HG02884 (cell line): ENCODE data around the gene SPNS1.
"Not testable (repeated sequence)": the region's sequence is repeated elsewhere in the genome, so short reads cannot be mapped to it uniquely, and the experiment has no call there.

Experiments used
- ATAC-seq: cut with Tn5 transposase; IDR thresholded peaks from one replicate; pipeline ENCODE4 v1.9.1; 2021; ENCODE audit warnings: mild to moderate bottlenecking, moderate library complexity; ENCODE audit not compliant: unreplicated experiment

Gene SPNS1

GRCh38 chr16:28951410-28951943 is 23.1 kb upstream of the SPNS1 start:
- peak; percentile 19 for ATAC-seq

- no peak for ATAC-seq
These were observed 16.4 kb upstream of the SPNS1 start for GRCh38 chr16:28958216-28958615.

DNA sequence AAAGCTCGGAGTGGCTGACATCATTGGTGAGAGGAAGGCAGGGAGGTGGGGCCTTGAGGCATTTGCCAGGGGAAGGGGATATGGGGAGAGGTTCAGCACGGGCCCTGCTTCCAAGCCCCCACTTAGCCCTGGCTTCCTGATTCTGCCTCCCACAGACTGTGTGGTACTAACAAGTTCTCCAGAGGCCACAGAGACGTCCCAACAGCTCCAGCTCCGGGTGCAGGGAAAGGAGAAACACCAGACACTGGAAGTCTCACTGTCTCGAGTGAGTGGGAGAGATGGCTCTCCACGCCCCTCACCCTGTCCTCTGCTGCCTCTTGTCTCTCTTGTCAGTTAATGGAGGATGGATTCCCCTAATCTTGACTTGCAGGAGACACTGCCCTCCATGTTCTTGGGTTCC is 15.7 kb upstream of the SPNS1 start:
- ATAC-seq: no peak

- no peak for ATAC-seq
These were observed 10.5 kb upstream of the SPNS1 start for GRCh38 chr16:28964072-28964471.

DNA sequence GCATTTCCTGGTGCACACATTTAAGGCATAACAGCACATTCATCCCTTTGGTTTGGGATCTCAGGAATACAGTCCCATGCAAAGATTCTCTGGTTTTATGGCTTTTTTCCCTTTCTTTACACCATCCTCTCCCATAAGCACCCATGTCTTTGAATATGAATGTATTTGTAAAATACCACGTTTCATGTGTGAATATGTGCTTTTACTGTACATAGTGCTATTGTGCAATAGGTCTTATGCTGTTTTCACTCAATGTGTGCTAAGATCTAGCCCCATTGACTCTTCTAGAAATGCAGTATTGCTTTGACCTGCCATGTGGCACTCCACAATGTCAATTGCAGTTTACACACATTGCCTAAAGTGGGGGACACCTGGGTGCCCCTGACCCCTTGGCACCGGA is 10.1 kb upstream of the SPNS1 start:
- no peak for ATAC-seq

DNA sequence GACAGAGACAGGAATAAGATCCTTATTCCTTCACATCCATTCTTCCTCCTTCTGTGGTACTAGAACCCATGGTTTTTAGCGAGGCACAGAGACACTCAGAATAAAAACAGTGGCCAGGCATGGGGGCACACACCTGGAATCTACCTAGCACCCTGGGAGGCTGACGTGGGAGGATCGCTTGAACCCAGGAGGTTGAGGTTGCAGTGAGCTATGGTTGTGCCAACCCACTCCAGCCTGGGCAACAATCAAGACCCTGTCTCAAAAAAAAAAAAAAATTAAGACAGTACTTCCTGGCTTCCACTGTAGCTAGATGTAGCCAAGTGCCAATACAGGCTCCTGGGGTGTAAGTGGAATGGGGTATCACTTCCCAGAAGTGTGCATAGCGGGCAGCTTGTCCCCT is 7.4 kb upstream of the SPNS1 start:
- no peak for ATAC-seq

DNA sequence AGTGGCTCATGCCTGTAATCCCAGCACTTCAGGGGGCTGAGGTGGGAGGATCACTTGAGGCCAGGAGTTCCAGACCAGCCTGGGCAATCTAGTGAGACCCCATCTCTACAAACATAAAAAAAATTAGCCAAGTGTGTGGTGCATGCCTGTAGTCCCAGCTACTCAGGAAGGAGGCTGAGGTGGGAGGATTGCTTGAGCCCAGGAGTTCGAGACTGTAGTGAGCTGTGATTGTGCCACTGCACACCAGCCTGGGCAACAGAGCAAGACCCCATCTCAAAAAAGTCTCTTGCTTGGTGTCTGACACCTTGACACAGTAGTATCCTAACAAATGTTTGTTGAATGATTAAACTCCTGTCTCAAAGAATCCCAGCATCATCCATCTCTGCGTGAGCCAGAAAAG is 4.9 kb upstream of the SPNS1 start:
- not testable (repeated sequence) for ATAC-seq

- ATAC-seq: no peak
These were observed 556 bp upstream of the SPNS1 start for GRCh38 chr16:28974007-28974436.

GRCh38 chr16:28975158-28975599 is 601 bp downstream of the SPNS1 start:
- peak; percentile 13 for ATAC-seq

DNA sequence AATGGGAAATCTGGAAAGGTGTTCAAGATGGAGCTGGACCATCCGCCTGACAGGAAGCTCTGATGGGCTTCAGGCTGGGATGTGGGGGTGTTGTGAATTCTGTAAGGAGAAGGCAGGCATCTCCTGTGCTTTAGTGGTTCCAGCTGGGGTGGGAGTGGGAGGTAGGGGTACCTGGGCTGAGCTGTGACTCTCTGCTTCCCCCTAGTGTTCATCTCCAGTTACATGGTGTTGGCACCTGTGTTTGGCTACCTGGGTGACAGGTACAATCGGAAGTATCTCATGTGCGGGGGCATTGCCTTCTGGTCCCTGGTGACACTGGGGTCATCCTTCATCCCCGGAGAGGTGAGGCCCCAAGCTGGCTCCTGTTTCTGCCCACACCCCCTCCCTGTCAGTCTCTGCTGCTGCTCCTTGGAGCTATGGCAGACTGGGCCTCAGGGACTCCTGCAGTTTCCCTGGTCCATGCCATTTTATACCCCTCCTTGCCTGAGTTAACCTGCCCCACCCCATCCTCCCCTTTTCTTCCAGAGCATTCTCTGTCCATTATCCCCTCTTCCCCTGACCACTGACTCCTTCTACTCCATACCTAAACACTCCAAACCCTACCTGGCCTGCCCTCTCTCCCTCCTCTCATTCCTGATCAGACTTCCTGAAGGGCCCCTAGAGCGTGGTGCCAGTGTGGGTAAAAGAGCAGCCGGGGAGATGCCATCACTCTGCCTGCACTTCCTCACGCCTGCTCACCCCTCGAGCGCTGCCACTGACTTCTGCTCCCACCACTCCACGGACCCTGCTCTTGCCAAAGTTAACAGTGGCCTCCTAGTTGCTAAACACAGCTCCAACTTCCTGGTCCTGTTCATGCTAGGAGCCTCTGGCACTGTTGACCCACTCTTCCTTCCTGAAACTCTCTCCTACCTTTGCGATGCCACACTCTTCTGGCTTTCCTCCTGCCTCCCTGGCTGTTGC is 3.4 kb downstream of the SPNS1 start:
- ATAC-seq: no peak

DNA sequence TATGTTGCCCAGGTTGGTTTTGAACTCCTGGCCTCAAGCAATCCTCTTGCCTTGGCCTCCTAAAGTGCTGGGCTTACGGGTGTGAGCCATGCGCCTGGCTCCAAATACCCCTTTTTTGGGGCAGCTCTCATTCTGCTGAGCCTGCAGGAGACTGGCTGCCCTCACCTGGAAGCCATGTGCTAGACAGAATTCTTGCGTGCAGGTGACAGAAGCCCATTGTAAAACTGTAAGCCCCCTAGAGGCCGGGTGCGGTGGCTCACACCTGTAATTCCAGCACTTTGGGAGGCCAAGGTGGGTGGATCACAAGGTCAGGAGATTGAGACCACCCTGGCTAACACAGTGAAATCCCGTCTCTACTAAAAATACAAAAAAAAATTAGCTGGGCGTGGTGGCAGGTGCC is 5.8 kb downstream of the SPNS1 start:
- not testable (repeated sequence) for ATAC-seq

DNA sequence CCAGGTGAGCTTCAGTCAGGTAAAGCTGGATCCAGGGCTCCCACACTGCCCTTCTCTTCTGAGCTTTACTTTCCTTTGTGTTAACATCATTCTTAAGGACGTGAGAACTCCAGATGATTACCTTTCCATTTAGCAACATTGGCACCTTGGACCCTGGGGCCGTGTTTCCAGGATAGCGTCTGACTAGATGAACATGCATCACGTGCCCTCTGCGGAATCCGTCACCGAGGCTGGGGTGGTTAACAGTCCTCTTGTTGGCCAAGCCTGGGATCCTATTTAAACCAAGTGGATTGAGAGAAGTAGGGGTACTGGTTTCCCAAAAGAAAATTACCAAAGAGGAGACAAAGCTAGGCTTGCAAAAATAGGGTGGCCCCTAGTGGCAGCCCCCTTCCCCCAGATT is 6.4 kb downstream of the SPNS1 start:
- no peak for ATAC-seq

GRCh38 chr16:28981517-28981916 is 6.9 kb downstream of the SPNS1 start:
- ATAC-seq: no peak

- no peak for ATAC-seq
These were observed 7.8 kb downstream of the SPNS1 start for GRCh38 chr16:28982418-28982817.

GRCh38 chr16:28982949-28983348 is 8.4 kb downstream of the SPNS1 start:
- ATAC-seq: no peak

DNA sequence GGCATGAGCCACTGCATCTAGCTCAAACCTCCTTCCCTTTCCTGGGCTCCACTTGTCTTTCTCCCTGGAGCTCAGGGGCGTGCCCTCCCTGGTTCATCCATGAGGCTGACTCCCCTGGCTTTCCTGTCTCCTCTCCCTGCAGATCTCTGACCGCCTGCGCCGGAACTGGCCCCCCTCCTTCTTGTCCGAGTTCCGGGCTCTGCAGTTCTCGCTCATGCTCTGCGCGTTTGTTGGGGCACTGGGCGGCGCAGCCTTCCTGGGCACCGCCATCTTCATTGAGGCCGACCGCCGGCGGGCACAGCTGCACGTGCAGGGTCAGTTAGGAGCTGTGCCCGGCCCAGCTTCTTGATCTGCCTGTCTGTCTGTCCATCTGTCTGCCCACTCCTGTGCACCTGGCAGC is 9.1 kb downstream of the SPNS1 start:
- ATAC-seq: no peak

- no peak for ATAC-seq
These were observed 9.5 kb downstream of the SPNS1 start for GRCh38 chr16:28984091-28984490.

DNA sequence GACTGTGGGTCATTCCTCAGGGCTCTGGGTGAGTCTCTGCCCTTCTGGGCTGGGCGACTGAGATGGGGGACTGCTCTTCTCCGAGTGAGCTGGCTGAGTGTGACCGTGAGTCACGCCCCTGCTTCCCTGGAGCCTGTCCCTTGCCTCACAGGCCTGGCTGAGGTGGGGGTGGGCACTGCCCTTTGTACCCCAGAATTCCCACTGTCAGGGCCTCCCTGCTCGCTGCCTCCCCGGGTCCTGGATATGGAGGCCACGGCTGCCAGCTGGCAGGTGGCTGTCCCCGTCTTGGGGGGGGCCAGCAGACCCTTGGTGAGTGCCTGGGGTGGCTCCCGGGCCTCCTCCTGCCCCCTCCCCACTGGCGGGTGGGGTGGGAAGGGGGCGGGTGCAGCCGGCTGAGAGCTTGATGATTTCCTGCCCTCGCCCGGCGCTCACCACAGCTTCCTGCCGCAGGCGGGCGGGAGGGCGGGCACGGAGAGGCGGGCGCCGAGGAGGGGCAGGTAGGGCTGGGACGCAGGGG is 10.1 kb downstream of the SPNS1 start, which contains the start of gene LAT:
Gene LAT, plus strand, starts transcription at position 434 of the 517 bp plus-strand sequence. CDS start 366 bp downstream, outside the sequence.
- ATAC-seq: no peak

GRCh38 chr16:28985211-28986041 is 10.8 kb downstream of the SPNS1 start:
- ATAC-seq: no peak

GRCh38 chr16:28986046-28986445 is 11.5 kb downstream of the SPNS1 start:
- ATAC-seq: no peak

DNA sequence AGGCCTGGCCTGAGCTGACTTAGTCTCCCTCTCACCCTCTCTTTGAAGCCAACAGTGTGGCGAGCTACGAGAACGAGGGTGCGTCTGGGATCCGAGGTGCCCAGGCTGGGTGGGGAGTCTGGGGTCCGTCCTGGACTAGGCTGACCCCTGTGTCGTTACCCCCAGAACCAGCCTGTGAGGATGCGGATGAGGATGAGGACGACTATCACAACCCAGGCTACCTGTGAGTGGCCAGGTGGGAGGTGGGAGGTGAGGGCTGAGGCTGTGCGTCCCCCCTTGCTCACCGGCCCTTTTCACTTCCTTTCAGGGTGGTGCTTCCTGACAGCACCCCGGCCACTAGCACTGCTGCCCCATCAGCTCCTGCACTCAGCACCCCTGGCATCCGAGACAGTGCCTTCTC is 11.9 kb downstream of the SPNS1 start:
- no peak for ATAC-seq
